HEK293T (cell line): ENCODE results near the gene DPY19L3.
A peak's percentile ranks its signal among the peaks of the same experiment; 100 is the strongest.

Experiments
- CTCF ChIA-PET: fragments of 350-600 bp; formaldehyde crosslinking; extraction: SDS; loops from one replicate; lab custom pipeline; 2021; ENCODE audit warnings: antibody characterized with exemption, inconsistent platforms; lab: Yijun Ruan, JAX
- POLR2A ChIA-PET: fragments of 350-600 bp; formaldehyde crosslinking; extraction: SDS; loops from one replicate; lab custom pipeline; 2020; ENCODE audit warnings: antibody characterized with exemption, inconsistent platforms; lab: Yijun Ruan, JAX
- DNase-seq: peaks from one replicate; pipeline ENCODE4 v3.0.0; 2012; ENCODE audit warnings: mixed read lengths; ENCODE audit errors: extremely low spot score
- ARNT ChIP-seq: fragments of 450-650 bp; IDR thresholded peaks from 2 replicates; pipeline ENCODE4 v1.6.1; 2017; ENCODE audit warnings: mild to moderate bottlenecking
- BHLHE40 ChIP-seq: fragments of 450-650 bp; IDR thresholded peaks from 2 replicates; pipeline ENCODE4 v1.6.1; 2016; ENCODE audit warnings: mild to moderate bottlenecking, moderate library complexity, borderline replicate concordance
- CTBP1 ChIP-seq: fragments of 450-650 bp; IDR thresholded peaks from 2 replicates; pipeline ENCODE4 v1.6.1; 2016; ENCODE audit warnings: borderline replicate concordance
- ELF4 ChIP-seq: fragments of 450-650 bp; IDR thresholded peaks from 2 replicates; pipeline ENCODE4 v1.6.1; 2017; ENCODE audit warnings: antibody characterized with exemption
- FOXA1 ChIP-seq: fragments of 450-650 bp; IDR thresholded peaks from 2 replicates; pipeline ENCODE4 v1.6.1; 2016; ENCODE audit warnings: mild to moderate bottlenecking
- FOXK2 ChIP-seq: fragments of 450-650 bp; IDR thresholded peaks from 2 replicates; pipeline ENCODE4 v1.6.1; 2016; ENCODE audit warnings: mild to moderate bottlenecking
- FOXM1 ChIP-seq: fragments of 450-650 bp; IDR thresholded peaks from 2 replicates; pipeline ENCODE4 v1.6.1; 2017; ENCODE audit warnings: mild to moderate bottlenecking, borderline replicate concordance
- HDGF ChIP-seq: fragments of 450-650 bp; IDR thresholded peaks from 2 replicates; pipeline ENCODE4 v1.6.1; 2017; ENCODE audit warnings: antibody characterized with exemption, borderline replicate concordance
- L3MBTL2 ChIP-seq: fragments of 450-650 bp; conservative IDR thresholded peaks from 2 replicates; pipeline ENCODE4 v1.6.1; 2016; ENCODE audit warnings: mild to moderate bottlenecking
- LEF1 ChIP-seq: fragments of 450-650 bp; IDR thresholded peaks from 2 replicates; pipeline ENCODE4 v1.6.1; 2017; ENCODE audit warnings: mild to moderate bottlenecking, borderline replicate concordance
- NFRKB ChIP-seq: fragments of 450-650 bp; IDR thresholded peaks from 2 replicates; pipeline ENCODE4 v1.6.1; 2016; ENCODE audit warnings: mild to moderate bottlenecking, moderate library complexity
- SP1 ChIP-seq: fragments of 450-650 bp; IDR thresholded peaks from 2 replicates; pipeline ENCODE4 v1.6.1; 2017
- SUZ12 ChIP-seq: fragments of 450-650 bp; IDR thresholded peaks from 2 replicates; pipeline ENCODE4 v1.6.1; 2016; ENCODE audit warnings: mild to moderate bottlenecking
- TARDBP ChIP-seq: fragments of 450-650 bp; IDR thresholded peaks from 2 replicates; pipeline ENCODE4 v1.6.1; 2016
- ZNF384 ChIP-seq: fragments of 450-650 bp; IDR thresholded peaks from 2 replicates; pipeline ENCODE4 v1.6.1; 2016
- TF ChIP-seq, protein P1 (sequence below): fragments of 450-650 bp; IDR thresholded peaks from 2 replicates; pipeline ENCODE4 v1.6.1; 2016

Gene DPY19L3, protein sequence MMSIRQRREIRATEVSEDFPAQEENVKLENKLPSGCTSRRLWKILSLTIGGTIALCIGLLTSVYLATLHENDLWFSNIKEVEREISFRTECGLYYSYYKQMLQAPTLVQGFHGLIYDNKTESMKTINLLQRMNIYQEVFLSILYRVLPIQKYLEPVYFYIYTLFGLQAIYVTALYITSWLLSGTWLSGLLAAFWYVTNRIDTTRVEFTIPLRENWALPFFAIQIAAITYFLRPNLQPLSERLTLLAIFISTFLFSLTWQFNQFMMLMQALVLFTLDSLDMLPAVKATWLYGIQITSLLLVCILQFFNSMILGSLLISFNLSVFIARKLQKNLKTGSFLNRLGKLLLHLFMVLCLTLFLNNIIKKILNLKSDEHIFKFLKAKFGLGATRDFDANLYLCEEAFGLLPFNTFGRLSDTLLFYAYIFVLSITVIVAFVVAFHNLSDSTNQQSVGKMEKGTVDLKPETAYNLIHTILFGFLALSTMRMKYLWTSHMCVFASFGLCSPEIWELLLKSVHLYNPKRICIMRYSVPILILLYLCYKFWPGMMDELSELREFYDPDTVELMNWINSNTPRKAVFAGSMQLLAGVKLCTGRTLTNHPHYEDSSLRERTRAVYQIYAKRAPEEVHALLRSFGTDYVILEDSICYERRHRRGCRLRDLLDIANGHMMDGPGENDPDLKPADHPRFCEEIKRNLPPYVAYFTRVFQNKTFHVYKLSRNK

DNA sequence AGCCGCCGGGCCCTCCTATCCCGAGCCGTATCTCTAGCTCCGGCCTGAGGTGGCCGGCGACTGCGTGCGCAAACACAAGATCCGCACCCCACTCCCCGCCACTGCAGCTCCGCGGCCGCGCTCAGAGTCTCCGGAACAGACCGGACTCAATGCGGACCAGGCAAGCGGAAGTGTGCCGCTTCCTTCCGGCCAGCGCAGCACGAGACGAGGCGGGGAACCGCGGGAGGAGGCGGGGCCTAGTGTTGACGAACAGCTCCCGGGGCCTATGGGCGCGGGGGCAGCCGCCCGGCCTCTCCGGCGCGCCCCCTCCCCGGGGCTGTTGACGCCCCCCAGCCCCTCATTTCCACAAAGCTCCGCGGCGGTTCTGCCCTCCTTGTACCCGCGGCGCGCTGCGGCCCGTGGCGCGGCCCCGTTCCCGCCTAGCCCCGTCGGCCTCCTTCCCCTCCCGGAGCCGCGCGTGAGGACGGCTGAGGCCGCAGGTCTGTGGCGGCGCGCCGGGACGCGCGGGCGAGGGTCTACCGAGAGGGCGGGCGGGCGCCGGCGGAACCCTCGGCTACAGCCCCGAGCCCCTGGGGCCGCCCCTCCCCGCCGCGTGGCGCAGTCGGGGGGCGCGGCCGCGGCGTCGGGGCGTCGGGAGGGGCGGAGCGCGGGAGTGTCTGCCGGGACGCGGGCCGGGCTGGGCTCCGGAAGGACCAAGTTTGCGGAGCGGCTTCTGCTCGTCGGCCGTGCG lies at the start of gene DPY19L3:
Gene DPY19L3 (plus strand): TSS at position 340 of the 730 bp plus-strand sequence. CDS start 2,484 bp downstream, outside the sequence.
- peak; percentile 96 for DNase-seq
- ChIA-PET POLR2A (interaction anchor here (0.7 to 2.2 kb wide), 11 partner anchors 11 to 175 kb away, joined by 3 to 18 read pairs (median 6); partner anchors contain the start of genes PDCD5 and ZNF507), CTCF (no interaction called here)
- TF ChIP-seq ZNF384 (no peak), CTBP1 (no peak), TARDBP (no peak), SUZ12 (no peak), NFRKB (no peak), L3MBTL2 (peak; percentile 56), ELF4 (peak; percentile 39; the same call in 1 of the 2 replicates), BHLHE40 (no peak), HDGF (no peak), ARNT (peak; percentile 33; the same call in 1 of the 2 replicates)
- TF ChIP-seq, protein P1, sequence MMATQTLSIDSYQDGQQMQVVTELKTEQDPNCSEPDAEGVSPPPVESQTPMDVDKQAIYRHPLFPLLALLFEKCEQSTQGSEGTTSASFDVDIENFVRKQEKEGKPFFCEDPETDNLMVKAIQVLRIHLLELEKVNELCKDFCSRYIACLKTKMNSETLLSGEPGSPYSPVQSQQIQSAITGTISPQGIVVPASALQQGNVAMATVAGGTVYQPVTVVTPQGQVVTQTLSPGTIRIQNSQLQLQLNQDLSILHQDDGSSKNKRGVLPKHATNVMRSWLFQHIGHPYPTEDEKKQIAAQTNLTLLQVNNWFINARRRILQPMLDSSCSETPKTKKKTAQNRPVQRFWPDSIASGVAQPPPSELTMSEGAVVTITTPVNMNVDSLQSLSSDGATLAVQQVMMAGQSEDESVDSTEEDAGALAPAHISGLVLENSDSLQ, result peak; percentile 98

DNA sequence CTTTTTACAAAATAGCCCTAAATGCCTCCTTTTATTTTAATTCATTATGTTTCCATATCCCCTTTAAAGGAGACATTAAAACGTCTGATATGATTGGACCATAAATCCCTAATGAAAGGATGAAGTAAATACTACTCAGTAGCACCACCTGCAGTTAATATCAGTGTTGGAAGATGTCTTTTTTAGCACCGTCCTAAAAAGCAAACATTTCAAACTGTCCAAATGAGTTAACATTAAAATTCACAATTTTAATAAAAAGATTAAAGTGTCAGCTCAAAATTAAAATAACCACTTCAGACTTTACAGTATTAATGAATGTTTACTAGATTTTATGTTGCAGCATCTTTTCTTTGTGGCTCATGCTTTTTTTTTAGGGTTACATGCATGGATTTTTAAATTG lies 47.9 kb upstream of the DPY19L3 start:
- CTCF ChIA-PET, result no interaction called here
- no peak for DNase-seq
- TF ChIP-seq SP1, result no peak
- no peak for TF ChIP-seq ARNT
- no peak for TF ChIP-seq FOXK2
- no peak for TF ChIP-seq FOXM1
- TF ChIP-seq NFRKB, result no peak
- no peak for TF ChIP-seq BHLHE40
- TF ChIP-seq SUZ12, result no peak
- TF ChIP-seq TARDBP, result no peak
- TF ChIP-seq FOXA1, result no peak
- POLR2A ChIA-PET, result interaction anchor here (1.4 kb wide), 1 partner anchor 12 kb away, joined by 3 read pairs; the partner anchor contains the start of gene ZNF507

DNA sequence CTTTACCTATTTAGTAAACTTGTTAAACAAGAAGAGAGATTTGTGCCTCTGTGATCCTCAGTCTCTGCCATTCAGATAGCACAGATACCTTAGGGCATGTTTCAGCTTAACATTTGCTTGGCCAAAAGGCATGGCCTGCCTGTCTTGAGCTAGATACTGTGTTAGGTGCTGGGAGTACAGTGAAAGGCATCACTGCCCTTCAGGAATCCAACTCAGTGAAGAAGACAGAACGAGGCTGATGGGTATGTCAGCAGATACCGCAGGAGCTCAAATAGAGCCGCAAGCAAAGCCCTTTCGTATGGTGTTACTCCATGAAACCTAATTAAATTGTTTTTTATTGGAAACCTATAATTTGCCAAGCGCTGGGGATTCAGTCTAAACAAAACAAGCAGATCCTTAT lies 47.2 kb upstream of the DPY19L3 start:
- CTCF ChIA-PET, result no interaction called here
- POLR2A ChIA-PET, result interaction anchor here (1.4 kb wide), 1 partner anchor 13 kb away, joined by 3 read pairs; the partner anchor contains the start of gene ZNF507
- no peak for DNase-seq
- TF ChIP-seq TARDBP (no peak), FOXK2 (no peak), ELF4 (no peak), L3MBTL2 (no peak), ZNF384 (no peak), HDGF (no peak), LEF1 (no peak), FOXM1 (no peak), SP1 (no peak), SUZ12 (no peak), CTBP1 (no peak), ARNT (no peak), NFRKB (no peak), FOXA1 (no peak), BHLHE40 (no peak)
- TF ChIP-seq, protein P1, result no peak

DNA sequence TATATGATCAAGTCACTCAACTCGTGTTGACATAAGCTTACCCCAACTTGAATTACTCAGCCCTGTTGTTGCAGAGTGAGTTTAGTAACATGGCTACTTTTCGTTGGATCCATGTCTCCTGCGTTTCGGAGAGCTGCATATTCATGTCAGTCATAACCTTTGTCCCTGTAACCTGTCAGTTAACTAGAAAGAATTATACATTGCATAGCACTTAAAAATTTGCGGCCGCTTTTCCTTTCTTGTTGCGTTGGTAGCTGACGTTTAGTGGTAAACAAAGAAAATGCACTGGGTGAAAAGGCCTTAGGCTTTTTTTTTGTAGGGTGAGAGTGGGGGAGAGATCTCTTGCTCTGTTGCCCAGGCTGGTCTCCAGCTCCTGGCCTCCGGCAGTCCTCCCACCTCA lies 46.0 kb upstream of the DPY19L3 start:
- TF ChIP-seq FOXK2 (no peak), TARDBP (no peak), ELF4 (no peak), CTBP1 (no peak), BHLHE40 (no peak), NFRKB (no peak), SP1 (no peak), FOXA1 (no peak), L3MBTL2 (no peak), LEF1 (no peak), HDGF (no peak), ARNT (no peak)
- CTCF ChIA-PET, result no interaction called here

DNA sequence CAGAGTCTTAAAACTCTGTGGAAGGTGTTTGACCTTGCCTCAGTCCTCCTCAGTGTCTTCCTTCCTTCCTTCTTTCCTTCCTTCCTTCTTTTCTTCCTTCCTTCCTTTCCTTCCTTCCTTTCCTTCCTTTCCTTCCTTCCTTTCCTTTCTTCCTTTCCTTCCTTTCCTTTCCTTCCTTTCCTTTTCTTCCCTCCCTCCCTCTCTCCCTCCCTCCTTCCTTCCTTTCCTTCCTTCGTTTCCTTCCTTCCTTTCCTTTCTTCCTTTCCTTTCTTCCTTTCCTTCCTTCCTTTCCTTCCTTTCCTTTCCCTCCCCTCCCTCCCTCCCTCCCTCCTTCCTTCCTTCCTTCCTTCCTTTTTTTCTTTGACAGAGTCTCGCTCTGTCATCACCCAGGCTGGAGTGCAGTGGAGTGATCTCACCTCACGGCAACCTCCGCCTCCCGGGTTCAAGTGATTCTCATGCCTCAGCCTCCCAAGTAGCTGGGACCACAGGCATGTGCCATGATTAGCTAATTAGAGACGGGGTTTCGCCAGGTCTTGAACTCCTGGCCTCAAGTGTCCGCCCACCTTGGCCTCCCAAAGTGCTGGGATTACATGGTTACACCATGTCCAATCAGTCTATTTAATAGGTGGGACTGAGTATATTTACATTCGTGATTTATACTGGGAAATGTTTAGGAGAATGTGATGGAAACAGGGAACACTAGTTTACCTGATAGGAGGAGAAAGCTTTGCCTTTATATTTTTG lies 43.8 kb upstream of the DPY19L3 start:
- DNase-seq, result no peak
- ChIA-PET POLR2A (no interaction called here), CTCF (no interaction called here)
- no peak for TF ChIP-seq FOXM1
- no peak for TF ChIP-seq L3MBTL2
- TF ChIP-seq, protein P1, result no peak
- TF ChIP-seq SUZ12, result no peak
- TF ChIP-seq SP1, result no peak
- no peak for TF ChIP-seq LEF1
- no peak for TF ChIP-seq ARNT
- no peak for TF ChIP-seq ZNF384

More for the DNA sequence above, 46.0 kb upstream of the DPY19L3 start:
- no peak for DNase-seq
- POLR2A ChIA-PET, result interaction anchor here (1.1 kb wide), 1 partner anchor 14 kb away, joined by 3 read pairs; the partner anchor contains the start of gene ZNF507
